SU-DHL-6 (cell line): ENCODE measurements around the gene OBP2A.
"Not testable (repeated sequence)": the region's sequence is repeated elsewhere in the genome, so short reads cannot be mapped to it uniquely, and the experiment has no call there.

Experiments
- H2AFZ ChIP-seq: fragments of 200-600 bp; sonication (generic); 2 replicates; pipeline ENCODE4 v1.6.1; 2014; ENCODE audit warnings: low read depth, mild to moderate bottlenecking, moderate library complexity, mixed read lengths, antibody characterized with exemption, low read length; ENCODE audit not compliant: severe bottlenecking
- H3F3A ChIP-seq: fragments of 200-600 bp; shearing (Covaris generic); 2 replicates; pipeline ENCODE4 v1.6.0; 2016; ENCODE audit warnings: antibody characterized with exemption, mild to moderate bottlenecking; ENCODE audit not compliant: insufficient read depth
- H3K27ac ChIP-seq: fragments of 200-600 bp; sonication (generic); 2 replicates; pipeline ENCODE4 v1.5.1; 2016; ENCODE audit warnings: low read depth, mild to moderate bottlenecking, low read length, moderate library complexity, mixed read lengths
- H3K27me3 ChIP-seq: fragments of 200-600 bp; sonication (generic), shearing (Covaris generic); 2 replicates; pipeline ENCODE4 v1.6.0; 2014; ENCODE audit warnings: mild to moderate bottlenecking, low read length
- H3K36me3 ChIP-seq: fragments of 200-600 bp; sonication (generic); 2 replicates; pipeline ENCODE4 v1.6.1; 2014; ENCODE audit warnings: mild to moderate bottlenecking, low read length, mixed read lengths
- H3K4me2 ChIP-seq: fragments of 300-600, 200-600 bp; shearing (Covaris generic), sonication (generic); 2 replicates; pipeline ENCODE4 v1.6.0; 2014; ENCODE audit warnings: low read length, low read depth, mild to moderate bottlenecking; ENCODE audit not compliant: poor library complexity, severe bottlenecking
- H3K4me3 ChIP-seq: fragments of 200-600 bp; sonication (generic); 2 replicates; pipeline ENCODE4 v1.5.1; 2014; ENCODE audit warnings: antibody characterized with exemption, low read length, mild to moderate bottlenecking, mixed read lengths; ENCODE audit not compliant: insufficient read depth, poor library complexity, severe bottlenecking
- H3K79me2 ChIP-seq: fragments of 200-600 bp; sonication (generic); 2 replicates; pipeline ENCODE4 v1.6.1; 2014; ENCODE audit warnings: mild to moderate bottlenecking, low read length, moderate library complexity; ENCODE audit not compliant: insufficient read depth
- H3K9ac ChIP-seq: fragments of 200-600 bp; sonication (generic); 2 replicates; pipeline ENCODE4 v1.7.0; 2014; ENCODE audit warnings: mild to moderate bottlenecking, low read length
- H3K9me2 ChIP-seq: fragments of 200-600 bp; sonication (generic); replicated peaks from 2 replicates; pipeline ENCODE4 v1.6.1; 2014; ENCODE audit warnings: low read length; ENCODE audit not compliant: insufficient read depth
- H3K9me3 ChIP-seq: fragments of 200-600 bp; sonication (generic); 2 replicates; pipeline ENCODE4 v1.6.1; 2014; ENCODE audit warnings: low read length, mixed read lengths; ENCODE audit not compliant: insufficient read depth
- H4K20me1 ChIP-seq: fragments of 200-600 bp; sonication (generic); 2 replicates; pipeline ENCODE4 v1.6.1; 2014; ENCODE audit warnings: low read depth, mild to moderate bottlenecking, antibody characterized with exemption, low read length, moderate library complexity, mixed read lengths
- CTCF ChIP-seq: fragments of 200-600 bp; sonication (generic); IDR thresholded peaks from one replicate; pipeline ENCODE4 v1.5.1; 2017; ENCODE audit warnings: antibody characterized with exemption, mild to moderate bottlenecking, low read length, moderate library complexity; ENCODE audit not compliant: insufficient read depth, poor library complexity, severe bottlenecking
- EZH2phosphoT487 ChIP-seq: fragments of 200-600 bp; sonication (generic), shearing (Covaris generic); conservative IDR thresholded peaks from 2 replicates; pipeline ENCODE4 v1.6.1; 2018; ENCODE audit warnings: mild to moderate bottlenecking, antibody characterized with exemption, low read length, moderate library complexity, mixed read lengths

Gene OBP2A

GRCh38 chr9:135544981-135545635 is 818 bp upstream of the OBP2A start:
- Histone ChIP-seq H3K9me3 (no peaks in the 10 kb centered on the region), H3K4me3 (no peak overlapping the region), H2AFZ (no peak overlapping the region), H3K79me2 (no peaks in the 10 kb centered on the region), H3K36me3 (no peaks in the 10 kb centered on the region), H3K9ac (no peak overlapping the region), H3K9me2 (no peaks in the 10 kb centered on the region), H4K20me1 (no peaks in the 10 kb centered on the region), H3K4me2 (no peak overlapping the region), H3K27ac (no peak overlapping the region), H3K27me3 (no peaks in the 10 kb centered on the region), H3F3A (no peaks in the 10 kb centered on the region)
- TF ChIP-seq EZH2phosphoT487, result no peak
- no peak for TF ChIP-seq CTCF

- H2AFZ ChIP-seq, H4K20me1 ChIP-seq, H3K4me2 ChIP-seq: not testable (repeated sequence)
Observed at GRCh38 chr9:135546792-135547617, 1.1 kb downstream of the OBP2A start.

GRCh38 chr9:135547756-135548736 is 2.1 kb downstream of the OBP2A start:
- H3F3A ChIP-seq, result no peaks in the 10 kb centered on the region
- H3K9ac ChIP-seq, result no peak overlapping the region
- no peaks in the 10 kb centered on the region for H4K20me1 ChIP-seq
- H3K79me2 ChIP-seq, result no peaks in the 10 kb centered on the region
- H3K9me3 ChIP-seq, result no peaks in the 10 kb centered on the region
- no peak overlapping the region for H2AFZ ChIP-seq
- no peaks in the 10 kb centered on the region for H3K9me2 ChIP-seq
- H3K4me2 ChIP-seq, result no peak overlapping the region
- H3K27ac ChIP-seq, result no peak overlapping the region
- TF ChIP-seq CTCF (no peak), EZH2phosphoT487 (no peak)
- no peak overlapping the region for H3K4me3 ChIP-seq
- no peaks in the 10 kb centered on the region for H3K36me3 ChIP-seq
- no peaks in the 10 kb centered on the region for H3K27me3 ChIP-seq

More at GRCh38 chr9:135546792-135547617, 1.1 kb downstream of the OBP2A start:
- H3K27ac ChIP-seq, H3K27me3 ChIP-seq, H3F3A ChIP-seq, H3K9me2 ChIP-seq, H3K79me2 ChIP-seq, H3K9me3 ChIP-seq, H3K9ac ChIP-seq, H3K4me3 ChIP-seq, H3K36me3 ChIP-seq: not testable (repeated sequence)

- H3K9me2 ChIP-seq, H3F3A ChIP-seq, H3K36me3 ChIP-seq, H3K4me3 ChIP-seq, H3K79me2 ChIP-seq, H4K20me1 ChIP-seq, H3K9me3 ChIP-seq, H3K9ac ChIP-seq, H2AFZ ChIP-seq, H3K27ac ChIP-seq, H3K27me3 ChIP-seq, H3K4me2 ChIP-seq: not testable (repeated sequence)
Observed at GRCh38 chr9:135549478-135550343, 3.8 kb downstream of the OBP2A start.
